RWPE1 (cell line): Measurements from ENCODE around the gene PI4KA.

Source experiments
- CTCF ChIA-PET: fragments of 350-600 bp; sonication (Branson Sonifier 250); formaldehyde crosslinking; extraction: SDS; loops from one replicate; lab custom pipeline; 2021; lab: Yijun Ruan, JAX
- POLR2A ChIA-PET: fragments of 400-600 bp; formaldehyde crosslinking; extraction: SDS; loops from one replicate; lab custom pipeline; 2020; ENCODE audit warnings: antibody characterized with exemption; ENCODE audit not compliant: low non-redundant PET; lab: Yijun Ruan, JAX
- DNase-seq: peaks from one replicate; pipeline ENCODE4 v3.0.0; 2012; ENCODE audit warnings: low spot score
- H3K27ac ChIP-seq: fragments of 450-650 bp; 2 replicates; pipeline ENCODE4 v1.5.1; 2017
- TF ChIP-seq, protein P1 (sequence below): fragments of 450-650 bp; conservative IDR thresholded peaks from 2 replicates; pipeline ENCODE4 v1.5.1; 2017; ENCODE audit warnings: low read depth, mild to moderate bottlenecking

PI4KA gene

DNA sequence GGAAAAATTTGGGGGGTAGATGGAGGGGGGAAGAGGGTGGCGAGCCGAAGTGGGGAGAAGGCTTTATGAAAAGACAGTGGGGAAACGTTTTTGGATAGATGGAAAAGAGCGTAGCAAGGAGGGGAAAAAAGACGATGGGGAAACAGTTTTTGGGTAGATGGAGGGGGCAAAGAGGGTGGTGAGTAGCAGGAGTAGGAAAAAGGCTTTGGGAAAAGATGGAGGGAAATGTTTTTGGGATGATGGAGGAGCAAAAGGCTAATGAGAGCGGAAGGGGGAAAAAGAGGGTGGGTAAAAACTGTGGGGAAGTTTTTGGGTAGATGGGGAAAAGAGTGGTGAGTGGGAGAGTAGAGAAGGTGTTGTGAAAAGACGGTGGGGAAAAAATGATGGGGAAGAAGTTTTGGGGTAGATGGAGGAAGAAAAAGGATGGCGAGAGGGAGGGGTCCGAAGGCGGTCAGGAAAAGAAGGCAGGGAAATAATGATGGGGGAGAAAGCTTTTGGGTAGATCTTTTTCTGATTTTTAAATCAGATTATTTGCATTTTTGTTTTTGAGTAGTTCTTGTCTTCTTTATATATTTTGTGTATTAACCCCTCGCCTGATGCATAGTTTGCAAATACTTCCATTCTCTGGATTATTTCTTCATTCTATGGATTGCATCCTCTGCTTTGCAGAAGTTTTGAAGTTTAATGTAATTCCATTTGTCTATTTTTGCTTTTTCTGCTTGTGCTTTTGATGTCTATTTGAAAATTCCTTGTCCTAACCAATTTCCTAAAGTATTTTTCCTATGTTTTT lies 200.0 kb downstream of the PI4KA start:
- TF ChIP-seq, protein P1, sequence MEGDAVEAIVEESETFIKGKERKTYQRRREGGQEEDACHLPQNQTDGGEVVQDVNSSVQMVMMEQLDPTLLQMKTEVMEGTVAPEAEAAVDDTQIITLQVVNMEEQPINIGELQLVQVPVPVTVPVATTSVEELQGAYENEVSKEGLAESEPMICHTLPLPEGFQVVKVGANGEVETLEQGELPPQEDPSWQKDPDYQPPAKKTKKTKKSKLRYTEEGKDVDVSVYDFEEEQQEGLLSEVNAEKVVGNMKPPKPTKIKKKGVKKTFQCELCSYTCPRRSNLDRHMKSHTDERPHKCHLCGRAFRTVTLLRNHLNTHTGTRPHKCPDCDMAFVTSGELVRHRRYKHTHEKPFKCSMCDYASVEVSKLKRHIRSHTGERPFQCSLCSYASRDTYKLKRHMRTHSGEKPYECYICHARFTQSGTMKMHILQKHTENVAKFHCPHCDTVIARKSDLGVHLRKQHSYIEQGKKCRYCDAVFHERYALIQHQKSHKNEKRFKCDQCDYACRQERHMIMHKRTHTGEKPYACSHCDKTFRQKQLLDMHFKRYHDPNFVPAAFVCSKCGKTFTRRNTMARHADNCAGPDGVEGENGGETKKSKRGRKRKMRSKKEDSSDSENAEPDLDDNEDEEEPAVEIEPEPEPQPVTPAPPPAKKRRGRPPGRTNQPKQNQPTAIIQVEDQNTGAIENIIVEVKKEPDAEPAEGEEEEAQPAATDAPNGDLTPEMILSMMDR, result no peak

DNA sequence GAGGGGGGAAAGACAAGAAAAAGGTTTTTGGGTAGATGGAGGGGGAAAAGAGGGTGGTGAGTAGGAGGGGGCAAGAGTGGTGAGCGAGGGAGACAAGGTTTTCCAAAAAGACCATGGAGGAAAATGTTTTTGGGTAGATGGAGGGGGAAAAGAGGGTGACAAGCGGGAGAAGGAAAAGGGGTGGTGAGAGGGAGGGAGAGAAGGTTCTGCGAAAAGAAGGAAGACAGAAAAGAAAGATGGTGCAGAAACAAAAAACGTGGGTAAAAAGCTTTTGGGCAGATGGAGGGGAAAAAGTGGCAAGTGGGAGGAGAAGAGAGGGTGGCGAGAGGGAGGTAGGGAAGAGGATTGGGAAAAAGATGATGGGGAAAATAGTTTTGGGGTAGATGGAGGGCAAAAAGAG lies 200.6 kb downstream of the PI4KA start:
- no peak for DNase-seq
- ChIA-PET CTCF (no interaction called here), POLR2A (no interaction called here)
- no peak overlapping the region for H3K27ac ChIP-seq
- TF ChIP-seq, protein P1, result no peak

More for the DNA sequence above, 200.0 kb downstream of the PI4KA start:
- POLR2A ChIA-PET, result no interaction called here
- CTCF ChIA-PET, result interaction anchor here (0.6 kb wide), 1 partner anchor 8 kb away, joined by 6 read pairs; no protein-coding TSS in a partner anchor
- no peak overlapping the region for H3K27ac ChIP-seq
- DNase-seq, result no peak
